Medulla oblongata (tissue), 1 donor: ENCODE measurements around the gene LYZL4.

Experiments
- DNase-seq: peaks from one replicate; pipeline ENCODE4 v3.0.0-alpha.2; 2015; ENCODE audit errors: extremely low spot score

The LYZL4 gene

DNA sequence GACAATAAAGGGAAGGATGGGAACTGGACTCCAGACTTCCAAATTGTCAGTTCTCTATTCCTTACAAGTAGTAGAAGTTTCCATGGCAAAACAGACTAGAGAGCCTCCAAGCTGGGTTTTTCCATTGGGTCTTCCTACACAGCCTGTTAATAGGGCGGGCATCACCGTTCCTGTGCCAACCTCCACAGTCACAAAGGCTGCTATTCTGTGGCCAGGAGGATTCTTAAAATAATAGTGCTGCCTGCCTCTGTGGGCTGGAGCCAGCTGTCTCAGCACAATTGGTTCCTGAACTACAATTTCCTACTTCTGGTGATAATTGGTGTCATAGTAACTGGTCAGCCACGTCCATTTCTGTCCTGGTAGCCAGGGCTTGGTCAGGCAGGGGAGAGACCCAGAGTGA lies 38.6 kb downstream of the LYZL4 start:
- peak; percentile 65 for DNase-seq

GRCh38 chr3:42369832-42370231 lies 40.6 kb downstream of the LYZL4 start:
- DNase-seq = no peak

DNA sequence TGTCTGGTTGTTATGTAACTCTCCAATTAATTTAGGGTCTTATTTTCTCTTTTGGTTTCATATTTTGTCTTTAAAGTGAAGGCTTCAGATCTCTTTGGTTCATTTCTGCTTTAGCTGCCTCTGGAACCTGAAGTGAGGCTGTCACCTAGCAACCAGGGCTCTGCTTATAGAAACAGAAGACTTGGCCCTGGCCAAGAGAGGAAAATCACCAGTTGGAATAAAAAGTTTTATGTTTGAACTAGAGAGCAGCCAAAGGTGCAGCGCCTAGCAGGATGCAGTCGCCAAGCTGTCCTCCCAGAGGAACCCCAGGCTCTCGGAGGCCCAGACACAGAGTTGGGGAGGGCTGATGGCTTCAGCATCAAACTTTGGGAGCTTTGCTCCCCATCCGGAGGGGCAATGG lies 41.1 kb downstream of the LYZL4 start:
- peak; percentile 63 for DNase-seq

GRCh38 chr3:42368861-42369260 lies 41.5 kb downstream of the LYZL4 start:
- DNase-seq = no peak

GRCh38 chr3:42367903-42368302 lies 42.5 kb downstream of the LYZL4 start:
- DNase-seq = no peak

GRCh38 chr3:42366550-42366949 lies 43.9 kb downstream of the LYZL4 start:
- DNase-seq = no peak

GRCh38 chr3:42357335-42357734 lies 53.1 kb downstream of the LYZL4 start:
- no peak for DNase-seq

- DNase-seq = no peak
Observed at GRCh38 chr3:42355612-42356011, 54.8 kb downstream of the LYZL4 start.

DNA sequence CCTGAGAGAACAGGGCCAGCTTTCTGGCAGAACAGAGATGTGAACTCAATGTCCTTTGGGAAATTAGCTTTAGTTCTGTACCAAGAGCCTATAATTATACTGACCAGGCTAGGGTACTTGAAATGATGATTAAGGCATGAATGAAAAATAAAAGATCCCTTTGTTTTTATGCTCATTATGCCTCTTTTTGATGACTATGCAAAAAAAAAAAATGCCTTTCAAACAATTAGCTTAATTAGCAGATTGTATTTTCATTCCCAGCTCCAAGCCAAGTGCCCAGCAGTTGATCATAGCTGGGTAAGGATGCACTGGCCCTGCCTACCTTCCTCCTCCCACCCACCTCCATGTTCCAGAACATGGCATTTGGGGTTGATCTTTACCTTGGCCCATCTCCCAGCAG lies 56.8 kb downstream of the LYZL4 start:
- peak; percentile 9 for DNase-seq

DNA sequence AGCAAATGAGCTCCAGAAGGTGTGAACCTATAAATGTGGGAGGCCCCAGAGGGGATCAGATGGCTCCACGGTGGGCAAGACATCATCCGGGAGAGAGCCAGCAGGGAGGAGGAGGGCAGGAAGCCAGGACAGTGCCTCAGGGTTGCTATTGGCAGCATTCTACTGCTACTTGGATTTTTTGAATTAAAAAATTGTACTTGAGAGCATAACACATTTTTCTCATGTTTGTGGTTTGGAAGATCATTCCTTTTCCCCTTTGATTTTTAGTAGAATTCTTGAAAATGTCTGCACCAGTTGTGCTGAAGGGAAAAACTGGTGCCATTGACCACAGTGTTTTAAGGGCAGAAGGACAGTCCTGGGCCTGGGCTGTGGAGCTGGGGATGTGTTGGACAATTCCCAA lies 59.2 kb downstream of the LYZL4 start:
- DNase-seq = no peak

- DNase-seq = no peak
Observed at GRCh38 chr3:42349765-42350594, 60.4 kb downstream of the LYZL4 start.

DNA sequence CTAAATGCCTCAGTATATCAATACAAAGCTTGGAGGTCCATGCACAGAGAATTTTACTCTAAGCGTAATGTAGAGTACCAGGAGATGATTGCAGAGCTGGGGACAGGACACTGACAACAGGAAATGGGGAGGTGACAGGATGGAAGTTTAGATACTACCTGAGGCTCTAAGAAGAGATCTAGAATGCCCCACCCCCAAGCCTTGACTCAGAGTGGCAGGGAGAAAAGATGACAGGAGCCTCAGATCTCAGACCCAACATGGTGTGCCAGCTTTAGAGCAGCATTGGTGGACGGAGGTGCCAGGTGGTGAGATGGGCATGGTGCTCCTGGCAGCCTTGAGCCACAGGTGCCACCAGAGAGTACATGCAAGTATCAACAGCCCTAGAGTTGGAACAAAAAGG lies 62.5 kb downstream of the LYZL4 start:
- DNase-seq = no peak
